Measurements from ENCODE around the gene ADAM8.

Gene ADAM8

DNA sequence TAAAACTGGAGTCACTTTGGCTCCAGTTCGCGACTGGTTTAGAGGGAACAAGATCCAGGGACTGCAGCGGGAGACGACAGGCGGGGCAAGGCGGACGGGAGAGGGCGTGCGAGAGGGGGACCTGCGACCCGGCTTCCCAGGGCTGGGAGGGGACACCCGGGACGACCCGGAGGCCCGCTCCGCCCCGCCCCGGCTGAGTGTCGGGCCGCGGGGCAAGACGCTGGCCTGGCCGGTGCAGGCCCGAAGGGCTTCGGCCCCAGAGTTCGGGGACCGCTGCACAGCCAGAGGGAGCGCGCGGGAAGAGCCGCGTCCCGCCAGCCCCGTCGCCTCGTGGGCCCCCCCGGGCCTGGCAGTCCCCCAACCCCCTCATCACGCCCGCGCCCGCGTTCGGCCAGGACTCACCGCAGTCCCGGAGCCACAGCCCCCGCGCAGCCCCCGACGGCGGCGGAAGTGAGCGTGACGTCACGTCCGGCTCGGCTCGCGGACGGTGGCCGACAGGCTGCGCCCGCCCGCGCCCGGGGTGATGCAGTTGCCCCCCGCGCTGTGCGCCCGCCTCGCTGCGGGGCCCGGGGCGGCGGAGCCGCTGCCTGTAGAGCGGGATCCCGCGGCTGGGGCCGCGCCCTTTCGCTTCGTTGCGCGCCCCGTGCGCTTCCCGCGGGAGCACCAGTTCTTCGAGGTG lies 31.9 kb upstream of the ADAM8 start, which contains the start of the genes TUBGCP2 and ZNF511:
TSS of gene TUBGCP2 (minus strand) at position 452 of the 679 bp plus-strand sequence. CDS start 5,931 bp downstream, outside the sequence.
TSS of gene ZNF511 (plus strand) at position 494 of the 679 bp plus-strand sequence. CDS start at position 524, 30 bp downstream.
- peak; percentile 75 to 85 (median 79) for DNase-seq

GRCh38 chr10:133307776-133308420 lies 31.2 kb upstream of the ADAM8 start:
- peak; percentile 59 to 73 (median 67) for DNase-seq

DNA sequence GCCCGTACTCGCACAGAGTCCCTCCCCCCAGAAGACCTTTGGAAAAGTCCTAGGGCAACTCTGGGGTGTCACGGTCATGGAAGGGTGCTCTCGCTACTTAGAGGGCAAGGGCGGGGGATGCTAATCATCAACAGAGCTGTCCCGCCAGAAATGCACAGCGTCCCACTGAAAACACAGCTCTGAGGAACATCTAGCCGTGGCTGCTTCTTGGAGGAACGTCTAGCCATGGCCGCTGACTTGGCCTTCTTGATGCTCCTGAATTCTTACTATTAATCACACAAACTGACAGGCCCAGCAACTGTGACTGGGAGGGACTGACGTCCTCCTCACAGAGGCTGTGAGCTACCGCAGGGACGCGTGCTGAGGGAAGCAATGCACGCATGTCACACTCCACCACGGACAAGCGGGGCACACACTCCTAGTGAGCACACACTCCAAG lies 30.3 kb upstream of the ADAM8 start:
- no peak for DNase-seq

DNA sequence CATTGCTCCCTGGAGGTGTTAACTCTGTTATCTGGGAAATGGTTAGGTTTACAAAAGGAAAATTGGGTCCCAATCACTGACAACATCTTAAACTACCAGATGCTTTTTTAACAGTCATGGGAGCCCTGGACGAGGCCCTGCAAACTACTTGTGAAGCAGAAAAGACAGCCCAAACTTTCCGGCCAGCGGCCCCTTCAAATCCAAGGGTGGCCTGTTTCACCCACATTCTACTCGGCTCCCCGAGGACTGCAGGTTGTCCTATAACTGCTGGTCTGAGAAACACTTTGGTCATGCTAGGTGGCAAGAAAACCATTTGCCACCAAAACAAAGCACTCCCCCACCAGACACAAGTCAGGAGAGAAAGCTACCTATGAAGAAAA lies 29.4 kb upstream of the ADAM8 start:
- DNase-seq, result no peak

DNA sequence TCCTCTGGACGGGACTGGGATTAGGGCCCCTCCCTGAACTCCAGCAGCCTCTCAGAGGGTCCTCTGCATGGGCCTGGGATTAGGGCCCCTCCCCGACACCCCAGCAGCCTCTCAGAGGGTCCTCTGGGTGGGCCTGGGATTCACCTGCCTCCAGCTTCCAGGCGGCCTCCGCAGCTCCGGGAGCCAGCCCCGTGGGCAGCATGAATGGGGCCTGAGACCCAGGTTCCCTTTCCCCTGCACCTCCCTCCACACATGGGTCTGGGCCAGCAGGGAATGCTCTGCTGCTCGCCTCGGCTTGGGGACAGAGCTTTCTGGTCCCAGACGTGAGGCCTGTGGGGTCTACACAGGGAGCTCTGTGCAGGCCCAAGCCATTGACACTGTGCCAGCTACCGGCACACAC lies 26.5 kb upstream of the ADAM8 start:
- no peak for DNase-seq

DNA sequence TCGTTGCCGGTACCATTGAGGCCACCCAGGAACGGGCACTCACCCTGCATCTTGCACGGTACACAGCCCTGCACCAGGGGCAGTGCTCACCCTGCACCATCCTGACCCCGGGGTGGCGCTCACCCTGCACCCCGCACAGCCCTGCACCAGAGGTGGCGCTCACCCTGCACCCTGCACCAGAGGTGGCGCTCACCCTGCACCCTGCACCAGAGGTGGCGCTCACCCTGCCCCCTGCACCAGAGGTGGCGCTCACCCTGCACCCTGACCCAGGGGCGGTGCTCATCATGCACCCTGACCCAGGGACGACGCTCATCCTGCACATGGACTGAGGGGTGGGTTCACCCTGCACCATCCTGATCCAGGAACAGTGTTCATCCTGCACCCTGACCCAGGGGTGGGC lies 25.6 kb upstream of the ADAM8 start:
- no peak for DNase-seq

- DNase-seq, result no peak
Observed at GRCh38 chr10:133299738-133300137, 23.1 kb upstream of the ADAM8 start.

- no peak for DNase-seq
Observed at GRCh38 chr10:133299224-133299623, 22.6 kb upstream of the ADAM8 start.

DNA sequence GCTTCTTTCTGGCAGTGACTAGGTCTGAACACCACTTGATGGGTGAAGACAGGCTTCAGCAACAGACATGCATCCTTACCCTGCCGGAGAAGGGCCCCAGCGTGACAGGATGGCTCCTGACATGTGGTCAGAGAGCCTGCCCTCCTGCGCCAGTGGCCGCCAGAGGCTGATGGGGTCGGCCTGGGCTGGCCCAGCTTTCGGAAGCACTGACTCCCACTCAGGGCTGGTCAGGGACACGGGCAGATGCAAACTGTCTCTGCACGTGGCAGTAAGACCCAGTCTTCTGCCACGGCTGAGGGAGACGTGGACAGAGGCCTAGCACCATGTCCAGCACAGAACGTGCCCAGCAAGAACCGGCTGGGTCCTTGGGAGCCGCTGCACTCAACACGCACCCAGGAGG lies 21.8 kb upstream of the ADAM8 start:
- DNase-seq, result no peak

- no peak for DNase-seq
Observed at GRCh38 chr10:133297504-133297903, 20.8 kb upstream of the ADAM8 start.

- no peak for DNase-seq
Observed at GRCh38 chr10:133295426-133296320, 19.0 kb upstream of the ADAM8 start.

- DNase-seq, result no peak
Observed at GRCh38 chr10:133294189-133294588, 17.5 kb upstream of the ADAM8 start.

DNA sequence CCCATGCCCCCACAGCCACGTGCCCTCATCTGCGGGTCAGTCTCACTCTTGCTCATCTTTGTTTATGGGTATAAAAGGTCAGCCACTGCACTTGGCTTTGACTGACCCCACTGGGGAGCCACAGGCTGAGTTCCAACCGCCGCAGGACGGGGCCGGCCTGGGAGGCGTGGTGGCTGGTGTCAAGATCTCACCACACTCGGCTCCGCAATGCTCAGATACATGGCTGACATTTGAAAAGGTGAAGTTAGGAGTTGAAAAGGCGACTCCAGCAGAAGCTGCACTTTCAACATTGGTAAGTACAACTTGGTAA lies 17.1 kb upstream of the ADAM8 start:
- DNase-seq, result no peak

GRCh38 chr10:133292919-133293809 lies 16.5 kb upstream of the ADAM8 start:
- no peak for DNase-seq

- DNase-seq, result no peak
Observed at GRCh38 chr10:133289761-133290160, 13.1 kb upstream of the ADAM8 start.

GRCh38 chr10:133287832-133288500 lies 11.3 kb upstream of the ADAM8 start:
- no peak for DNase-seq

- no peak for DNase-seq
Observed at GRCh38 chr10:133286366-133286765, 9.7 kb upstream of the ADAM8 start.

GRCh38 chr10:133285217-133285616 lies 8.5 kb upstream of the ADAM8 start:
- DNase-seq, result no peak

DNA sequence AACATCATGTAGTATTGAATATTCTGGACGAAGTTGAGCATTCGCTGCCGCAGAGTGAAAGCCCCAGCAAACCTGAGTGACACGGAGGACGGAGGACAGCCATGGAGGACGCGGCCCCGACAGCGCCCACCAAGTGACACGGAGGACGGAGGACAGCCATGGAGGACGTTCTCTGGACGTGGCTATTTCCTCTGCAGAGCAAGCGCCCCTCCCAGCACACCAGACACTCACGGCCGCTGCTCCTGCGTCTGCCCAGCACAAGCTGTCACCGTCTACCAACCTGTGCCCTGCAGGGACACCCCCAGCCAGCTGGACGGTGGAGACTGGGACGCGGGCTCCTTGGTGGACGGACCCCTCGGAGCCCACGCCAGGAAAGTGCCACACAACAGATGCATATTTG lies 7.3 kb upstream of the ADAM8 start:
- DNase-seq, result no peak

DNA sequence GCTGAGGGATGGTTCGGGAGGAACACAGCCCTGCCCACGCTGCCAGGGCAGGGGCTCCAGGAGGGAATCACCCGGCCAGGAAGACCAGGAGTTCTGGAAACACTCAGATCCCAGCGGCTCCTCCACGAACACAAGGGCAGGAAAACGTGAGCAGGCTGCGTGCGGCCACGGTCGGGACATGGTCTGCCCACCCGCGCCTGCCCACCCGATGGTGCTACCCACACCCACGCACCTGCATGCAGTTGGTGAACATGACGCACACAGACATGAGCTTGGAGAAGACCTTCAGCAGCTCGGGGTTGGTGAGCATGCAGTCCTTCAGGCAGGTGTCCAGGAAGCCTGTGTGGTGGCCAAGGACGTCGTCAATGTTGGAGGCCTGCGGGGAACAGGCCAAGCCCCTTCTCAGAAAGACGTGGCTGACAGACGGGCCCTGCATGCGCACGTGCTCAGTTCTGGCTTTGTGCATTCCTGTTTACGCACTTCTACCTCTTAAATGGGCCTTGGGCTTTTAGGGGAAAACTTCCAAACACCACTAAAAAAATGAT lies 6.2 kb upstream of the ADAM8 start:
- no peak for DNase-seq

DNA sequence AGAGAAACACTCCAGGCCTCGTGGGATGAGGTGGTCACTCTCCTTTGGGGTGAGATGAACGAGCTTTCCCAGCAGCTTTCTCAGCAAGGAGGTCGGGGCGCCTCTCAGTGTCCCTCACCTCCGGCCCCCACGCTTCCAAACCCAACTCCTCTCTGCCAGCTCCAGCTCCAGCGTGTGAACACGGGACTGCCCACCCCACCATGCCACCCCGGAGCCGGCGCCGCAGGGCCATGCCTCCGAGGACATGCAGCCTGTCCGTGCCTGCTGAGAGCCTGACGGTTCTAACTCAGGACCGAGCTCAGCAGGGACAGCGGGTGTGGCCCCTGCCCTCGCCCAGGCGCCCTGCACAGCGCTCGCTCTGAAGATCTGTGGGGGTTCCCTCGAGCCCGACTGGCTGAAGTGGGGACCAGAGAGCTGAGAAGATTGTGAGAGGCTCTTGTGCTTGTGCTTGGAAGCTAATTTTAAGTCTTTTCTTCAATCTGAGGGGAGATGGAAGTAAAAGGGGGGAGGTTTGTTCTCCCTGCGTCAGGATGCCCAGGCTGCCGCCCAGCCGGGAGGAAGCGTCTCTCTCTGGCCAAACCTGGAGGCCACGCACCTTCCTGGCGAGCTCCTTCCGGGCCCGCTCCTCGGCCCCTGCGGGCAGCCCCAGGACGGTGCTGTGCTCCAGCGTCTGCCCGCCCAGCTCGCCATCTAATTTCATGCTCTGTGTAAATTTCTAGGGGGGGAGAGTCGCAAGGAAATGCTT lies 5.1 kb upstream of the ADAM8 start:
- DNase-seq, result no peak

Measured in activated CD4-positive, CD25-positive, alpha-beta regulatory T cell (primary cell).